HCT116 (cell line): ENCODE measurements around the gene NEMP1.

ENCODE experiments used
- CEBPB ChIP-seq: IDR thresholded peaks from 2 replicates; pipeline ENCODE4 v1.6.1; 2012; ENCODE audit warnings: low read depth
- EZH2 ChIP-seq: fragments of 200-600 bp; sonication (generic); IDR thresholded peaks from 2 replicates; pipeline ENCODE4 v1.6.1; 2017; ENCODE audit warnings: antibody characterized with exemption, mixed run types
- EZH2phosphoT487 ChIP-seq: fragments of 200-600 bp; IDR thresholded peaks from 2 replicates; pipeline ENCODE4 v1.6.1; 2018; ENCODE audit warnings: antibody characterized with exemption, borderline replicate concordance
- POLR2A ChIP-seq: IDR thresholded peaks from 2 replicates; pipeline ENCODE4 v1.7.0; 2011; ENCODE audit warnings: borderline replicate concordance; ENCODE audit not compliant: insufficient read depth, insufficient read length; ENCODE audit errors: extremely low read depth
- TF ChIP-seq, protein P1 (sequence below): IDR thresholded peaks from 2 replicates; pipeline ENCODE4 v1.6.1; 2012; ENCODE audit warnings: low read depth
- TF ChIP-seq, protein P2 (sequence below), 3 experiments: fragments of 200-600 bp in 1 of 3; sonication (generic) in 1 of 3; IDR thresholded peaks in 2 of 3; conservative IDR thresholded peaks in 1 of 3; 2 replicates each; pipeline ENCODE4 v1.5.1; 2012 to 2017; ENCODE audit warnings: low read depth in 2 of 3, low read length in 2 of 3, antibody characterized with exemption in 1 of 3, borderline replicate concordance in 1 of 3, control low read depth in 1 of 3, mild to moderate bottlenecking in 1 of 3, mixed read lengths in 1 of 3, mixed run types in 1 of 3, moderate library complexity in 1 of 3; ENCODE audit not compliant: insufficient read depth in 1 of 3

- TF ChIP-seq POLR2A (no peak), CEBPB (no peak), EZH2phosphoT487 (no peak), EZH2 (no peak)
- TF ChIP-seq, protein P1, sequence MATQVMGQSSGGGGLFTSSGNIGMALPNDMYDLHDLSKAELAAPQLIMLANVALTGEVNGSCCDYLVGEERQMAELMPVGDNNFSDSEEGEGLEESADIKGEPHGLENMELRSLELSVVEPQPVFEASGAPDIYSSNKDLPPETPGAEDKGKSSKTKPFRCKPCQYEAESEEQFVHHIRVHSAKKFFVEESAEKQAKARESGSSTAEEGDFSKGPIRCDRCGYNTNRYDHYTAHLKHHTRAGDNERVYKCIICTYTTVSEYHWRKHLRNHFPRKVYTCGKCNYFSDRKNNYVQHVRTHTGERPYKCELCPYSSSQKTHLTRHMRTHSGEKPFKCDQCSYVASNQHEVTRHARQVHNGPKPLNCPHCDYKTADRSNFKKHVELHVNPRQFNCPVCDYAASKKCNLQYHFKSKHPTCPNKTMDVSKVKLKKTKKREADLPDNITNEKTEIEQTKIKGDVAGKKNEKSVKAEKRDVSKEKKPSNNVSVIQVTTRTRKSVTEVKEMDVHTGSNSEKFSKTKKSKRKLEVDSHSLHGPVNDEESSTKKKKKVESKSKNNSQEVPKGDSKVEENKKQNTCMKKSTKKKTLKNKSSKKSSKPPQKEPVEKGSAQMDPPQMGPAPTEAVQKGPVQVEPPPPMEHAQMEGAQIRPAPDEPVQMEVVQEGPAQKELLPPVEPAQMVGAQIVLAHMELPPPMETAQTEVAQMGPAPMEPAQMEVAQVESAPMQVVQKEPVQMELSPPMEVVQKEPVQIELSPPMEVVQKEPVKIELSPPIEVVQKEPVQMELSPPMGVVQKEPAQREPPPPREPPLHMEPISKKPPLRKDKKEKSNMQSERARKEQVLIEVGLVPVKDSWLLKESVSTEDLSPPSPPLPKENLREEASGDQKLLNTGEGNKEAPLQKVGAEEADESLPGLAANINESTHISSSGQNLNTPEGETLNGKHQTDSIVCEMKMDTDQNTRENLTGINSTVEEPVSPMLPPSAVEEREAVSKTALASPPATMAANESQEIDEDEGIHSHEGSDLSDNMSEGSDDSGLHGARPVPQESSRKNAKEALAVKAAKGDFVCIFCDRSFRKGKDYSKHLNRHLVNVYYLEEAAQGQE = no peak
- TF ChIP-seq, protein P2, sequence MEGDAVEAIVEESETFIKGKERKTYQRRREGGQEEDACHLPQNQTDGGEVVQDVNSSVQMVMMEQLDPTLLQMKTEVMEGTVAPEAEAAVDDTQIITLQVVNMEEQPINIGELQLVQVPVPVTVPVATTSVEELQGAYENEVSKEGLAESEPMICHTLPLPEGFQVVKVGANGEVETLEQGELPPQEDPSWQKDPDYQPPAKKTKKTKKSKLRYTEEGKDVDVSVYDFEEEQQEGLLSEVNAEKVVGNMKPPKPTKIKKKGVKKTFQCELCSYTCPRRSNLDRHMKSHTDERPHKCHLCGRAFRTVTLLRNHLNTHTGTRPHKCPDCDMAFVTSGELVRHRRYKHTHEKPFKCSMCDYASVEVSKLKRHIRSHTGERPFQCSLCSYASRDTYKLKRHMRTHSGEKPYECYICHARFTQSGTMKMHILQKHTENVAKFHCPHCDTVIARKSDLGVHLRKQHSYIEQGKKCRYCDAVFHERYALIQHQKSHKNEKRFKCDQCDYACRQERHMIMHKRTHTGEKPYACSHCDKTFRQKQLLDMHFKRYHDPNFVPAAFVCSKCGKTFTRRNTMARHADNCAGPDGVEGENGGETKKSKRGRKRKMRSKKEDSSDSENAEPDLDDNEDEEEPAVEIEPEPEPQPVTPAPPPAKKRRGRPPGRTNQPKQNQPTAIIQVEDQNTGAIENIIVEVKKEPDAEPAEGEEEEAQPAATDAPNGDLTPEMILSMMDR (IDR thresholded peaks at IDR 0.05 in 2 of 3, conservative IDR thresholded peaks at IDR 0.05 in 1 of 3; ENCODE audit: borderline replicate concordance in 1 of 3, insufficient read depth in 1 of 3, low read depth in 2 of 3, low read length in 2 of 3) = no peak
Measured at GRCh38 chr12:57089271-57090245, 11.0 kb upstream of the NEMP1 start.
